ENCODE data around the gene TBC1D19. TPM values are rescaled to one million over a fixed set of nuclear protein-coding genes. Genes with fewer than 3 reads are reported as not detected.

The TBC1D19 gene
- total and polyA plus RNA-seq, 8 donors: 1.8 to 8.2 (median 4.3) TPM

GRCh38 chr4:26782168-26782829, 198.4 kb downstream of the TBC1D19 start:
- WGBS, 2 donors: 70 to 82% methylated on average over 3 of the region's 3 CpGs
- no peaks in the 10 kb centered on the region for H3K36me3 ChIP-seq
- no peak overlapping the region for H3K27ac ChIP-seq
- no peaks in the 10 kb centered on the region for H3K9me3 ChIP-seq
- peaks cover 0 to 2% (median 0%) of the 10 kb centered on the region in 3 donors for H3K4me1 ChIP-seq
- FAIRE-seq: no peak
- H3K4me3 ChIP-seq: no peak overlapping the region
- no peak for DNase-seq
- intact Hi-C loops (cut with DNase I): no loop called here
- H3K27me3 ChIP-seq: no peaks in the 10 kb centered on the region
- TF ChIP-seq, protein P1, sequence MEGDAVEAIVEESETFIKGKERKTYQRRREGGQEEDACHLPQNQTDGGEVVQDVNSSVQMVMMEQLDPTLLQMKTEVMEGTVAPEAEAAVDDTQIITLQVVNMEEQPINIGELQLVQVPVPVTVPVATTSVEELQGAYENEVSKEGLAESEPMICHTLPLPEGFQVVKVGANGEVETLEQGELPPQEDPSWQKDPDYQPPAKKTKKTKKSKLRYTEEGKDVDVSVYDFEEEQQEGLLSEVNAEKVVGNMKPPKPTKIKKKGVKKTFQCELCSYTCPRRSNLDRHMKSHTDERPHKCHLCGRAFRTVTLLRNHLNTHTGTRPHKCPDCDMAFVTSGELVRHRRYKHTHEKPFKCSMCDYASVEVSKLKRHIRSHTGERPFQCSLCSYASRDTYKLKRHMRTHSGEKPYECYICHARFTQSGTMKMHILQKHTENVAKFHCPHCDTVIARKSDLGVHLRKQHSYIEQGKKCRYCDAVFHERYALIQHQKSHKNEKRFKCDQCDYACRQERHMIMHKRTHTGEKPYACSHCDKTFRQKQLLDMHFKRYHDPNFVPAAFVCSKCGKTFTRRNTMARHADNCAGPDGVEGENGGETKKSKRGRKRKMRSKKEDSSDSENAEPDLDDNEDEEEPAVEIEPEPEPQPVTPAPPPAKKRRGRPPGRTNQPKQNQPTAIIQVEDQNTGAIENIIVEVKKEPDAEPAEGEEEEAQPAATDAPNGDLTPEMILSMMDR (IDR thresholded peaks at IDR 0.05): no peak
- ATAC-seq: no peak

DNA sequence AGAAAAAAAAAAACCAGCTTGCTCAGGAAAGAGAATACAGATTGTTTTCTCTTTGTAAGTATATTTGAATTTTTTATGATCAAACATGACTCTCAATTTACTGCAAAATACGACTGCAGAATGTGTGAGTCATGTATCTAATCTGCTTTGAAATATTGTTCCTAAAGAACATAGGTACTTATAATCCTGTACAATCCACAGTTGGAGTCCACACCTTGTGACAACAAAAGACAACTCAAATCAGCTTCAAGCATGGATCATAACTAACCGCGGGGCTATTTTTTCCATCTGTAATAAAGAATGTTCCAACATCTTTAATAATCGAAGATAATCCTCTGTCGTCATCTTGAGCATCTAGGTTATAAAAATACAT, 198.9 kb downstream of the TBC1D19 start:
- no peak overlapping the region for H3K27ac ChIP-seq
- ATAC-seq: no peak

GRCh38 chr4:26784207-26784865, 200.5 kb downstream of the TBC1D19 start:
- H3K27me3 ChIP-seq: no peaks in the 10 kb centered on the region
- 93 to 98% methylated on average over 1 of the region's 1 CpG for WGBS, 2 donors
- H3K9me3 ChIP-seq: no peaks in the 10 kb centered on the region
- peaks cover 0 to 7% (median 0%) of the 10 kb centered on the region in 3 donors for H3K4me1 ChIP-seq
- H3K27ac ChIP-seq: no peak overlapping the region
- DNase-seq: no peak
- intact Hi-C loops (cut with DNase I): no loop called here
- TF ChIP-seq, protein P1 (IDR thresholded peaks at IDR 0.05): no peak
- FAIRE-seq: no peak
- H3K36me3 ChIP-seq: no peaks in the 10 kb centered on the region
- H3K4me3 ChIP-seq: no peak overlapping the region
- ATAC-seq: no peak

More for the DNA sequence above, 198.9 kb downstream of the TBC1D19 start:
- H3K4me3 ChIP-seq: no peak overlapping the region
- no peak for DNase-seq
- no peaks in the 10 kb centered on the region for H3K9me3 ChIP-seq
- H3K27me3 ChIP-seq: no peaks in the 10 kb centered on the region
- no peaks in the 10 kb centered on the region for H3K36me3 ChIP-seq
- intact Hi-C loops (cut with DNase I): no loop called here
- H3K4me1 ChIP-seq: peaks cover 0 to 7% (median 0%) of the 10 kb centered on the region in 3 donors
- FAIRE-seq: no peak
- 79 to 87% methylated on average over 5 of the region's 5 CpGs for WGBS, 2 donors
- TF ChIP-seq, protein P1 (IDR thresholded peaks at IDR 0.05): no peak

DNA sequence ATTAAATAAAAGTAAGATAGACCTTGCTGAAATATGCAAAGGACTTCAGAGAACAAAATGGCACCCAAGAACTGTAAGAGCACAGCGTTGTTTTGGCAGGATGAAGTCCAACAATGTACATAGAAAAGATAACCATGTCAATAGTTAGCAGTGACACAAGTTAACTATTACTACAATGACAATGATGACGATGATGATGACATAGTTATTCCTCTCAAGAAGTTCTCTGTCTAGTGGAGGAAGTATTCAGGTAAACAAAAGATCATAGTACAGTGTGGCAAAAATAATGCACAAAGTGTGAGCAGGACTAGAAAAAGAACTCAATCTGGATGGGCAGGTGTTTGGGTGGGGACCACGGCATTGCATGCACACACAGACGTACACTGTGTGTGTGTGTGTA, 201.4 kb downstream of the TBC1D19 start:
- TF ChIP-seq, protein P1 (IDR thresholded peaks at IDR 0.05): no peak
- Histone ChIP-seq H3K4me3 (no peak overlapping the region), H3K27me3 (no peaks in the 10 kb centered on the region), H3K36me3 (no peaks in the 10 kb centered on the region), H3K4me1 (peaks cover 0 to 7% (median 0%) of the 10 kb centered on the region in 3 donors), H3K9me3 (no peaks in the 10 kb centered on the region), H3K27ac (no peak overlapping the region)
- intact Hi-C loops (cut with DNase I): no loop called here
- 81 to 82% methylated on average over 4 of the region's 4 CpGs for WGBS, 2 donors
- FAIRE-seq (no peak), DNase-seq (no peak), ATAC-seq (no peak)

DNA sequence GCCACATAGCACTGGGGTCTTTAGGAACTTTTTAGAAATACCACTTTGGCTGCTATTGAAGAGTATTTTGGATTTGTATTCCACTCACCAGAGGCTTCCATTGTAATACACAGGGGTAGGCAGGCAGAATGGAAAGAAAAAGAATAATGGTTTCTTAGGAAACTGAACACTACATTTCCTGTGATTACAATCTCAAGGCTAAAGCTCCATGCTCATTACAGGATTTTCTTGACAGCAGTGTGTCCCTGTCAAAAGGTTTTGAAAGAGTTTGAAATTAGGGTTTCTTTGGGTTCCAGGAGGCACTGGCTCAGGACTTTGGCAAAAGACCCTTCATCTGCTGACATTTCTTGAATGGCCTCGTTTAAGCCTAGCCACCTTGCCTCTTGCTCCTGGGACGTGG, 201.9 kb downstream of the TBC1D19 start:
- TF ChIP-seq, protein P1 (IDR thresholded peaks at IDR 0.05): no peak
- H3K4me3 ChIP-seq: no peak overlapping the region
- no peaks in the 10 kb centered on the region for H3K36me3 ChIP-seq
- intact Hi-C loops (cut with DNase I): no loop called here
- ATAC-seq (no peak), FAIRE-seq (no peak), DNase-seq (no peak)
- peaks cover 0 to 7% (median 0%) of the 10 kb centered on the region in 3 donors for H3K4me1 ChIP-seq
- no peaks in the 10 kb centered on the region for H3K9me3 ChIP-seq
- H3K27ac ChIP-seq: no peak overlapping the region
- WGBS, 2 donors: 73 to 96% methylated on average over 2 of the region's 2 CpGs
- H3K27me3 ChIP-seq: no peaks in the 10 kb centered on the region
